CD8-positive, alpha-beta memory T cell (primary cell): ENCODE data around the gene TDRD9. TPM values are rescaled to one million over a fixed set of nuclear protein-coding genes. Genes with fewer than 3 reads are reported as not detected.

Experiments used
- CTCF ChIA-PET: fragments of 350-600 bp; sonication (Branson Sonifier 250); formaldehyde crosslinking; loops from one replicate; lab custom pipeline; 2021; ENCODE audit warnings: antibody characterized with exemption; lab: Charles Lee
- POLR2A ChIA-PET: fragments of 350-600 bp; sonication (Branson Sonifier 250); formaldehyde crosslinking; loops from one replicate; lab custom pipeline; 2021; ENCODE audit warnings: antibody characterized with exemption; lab: Charles Lee
- DNase-seq, 5 donors: peaks; one replicate each; pipeline versions ENCODE4 v3.0.0 to v3.0.0-alpha.2; 2020 to 2022; ENCODE audit warnings: mixed read lengths in 1 of 5
- H3K27ac ChIP-seq: one replicate; pipeline ENCODE4 v1.7.0; 2013; ENCODE audit warnings: low read depth, mild to moderate bottlenecking, low read length, moderate library complexity
- H3K27me3 ChIP-seq: 2 replicates; pipeline ENCODE4 v1.7.0; 2013; ENCODE audit warnings: low read length, mild to moderate bottlenecking; ENCODE audit not compliant: insufficient read depth, poor library complexity, severe bottlenecking
- H3K36me3 ChIP-seq: 2 replicates; pipeline ENCODE4 v1.7.0; 2013; ENCODE audit warnings: mild to moderate bottlenecking, low read length, moderate library complexity; ENCODE audit not compliant: insufficient read depth
- H3K4me1 ChIP-seq: 2 replicates; pipeline ENCODE4 v1.7.0; 2013; ENCODE audit warnings: mild to moderate bottlenecking, low read length, moderate library complexity; ENCODE audit not compliant: insufficient read depth
- H3K4me3 ChIP-seq: 2 replicates; pipeline ENCODE4 v1.7.0; 2013; ENCODE audit warnings: mild to moderate bottlenecking, low read length
- H3K9me3 ChIP-seq: 2 replicates; pipeline ENCODE4 v1.7.0; 2013; ENCODE audit warnings: mild to moderate bottlenecking, low read length
- H3K27ac Mint-ChIP-seq, 8 donors: one replicate each; pipeline ENCODE4 v1.8.0; 2020 to 2021; ENCODE audit warnings: mixed read lengths in 8 of 8, mild to moderate bottlenecking in 6 of 8, inconsistent platforms in 3 of 8, moderate library complexity in 3 of 8
- H3K27me3 Mint-ChIP-seq, 2 donors: one replicate each; pipeline ENCODE4 v1.8.0; 2020 to 2021; ENCODE audit warnings: mixed read lengths in 2 of 2, mild to moderate bottlenecking in 1 of 2, moderate library complexity in 1 of 2
- H3K36me3 Mint-ChIP-seq, 3 donors: one replicate each; pipeline ENCODE4 v1.8.0; 2020 to 2021; ENCODE audit warnings: mixed read lengths in 3 of 3, inconsistent platforms in 1 of 3, mild to moderate bottlenecking in 1 of 3
- H3K4me1 Mint-ChIP-seq, 3 donors: one replicate each; pipeline ENCODE4 v1.8.0; 2020 to 2021; ENCODE audit warnings: mixed read lengths in 3 of 3, inconsistent platforms in 1 of 3, mild to moderate bottlenecking in 1 of 3
- H3K4me3 Mint-ChIP-seq, 7 donors: one replicate each; pipeline ENCODE4 v1.8.0; 2020 to 2021; ENCODE audit warnings: mixed read lengths in 7 of 7, mild to moderate bottlenecking in 6 of 7, moderate library complexity in 4 of 7, inconsistent platforms in 2 of 7
- H3K9me3 Mint-ChIP-seq, 5 donors: one replicate each; pipeline ENCODE4 v1.8.0; 2020 to 2022; ENCODE audit warnings: mixed read lengths in 5 of 5, mild to moderate bottlenecking in 3 of 5, moderate library complexity in 2 of 5, inconsistent platforms in 1 of 5
- polyA plus RNA-seq: library from polyadenylated mRNA; unstranded; fragments of 300-500 nt; fragmentation: Illumina TruSeq; gene quantifications from one replicate; pipeline ENCODE4 v1.2.3, GENCODE V29; 2021
- total RNA-seq, 2 experiments: library from RNA; stranded (reverse); gene quantifications; one replicate each; pipeline ENCODE4 v1.2.3, GENCODE V29; 2021

Gene TDRD9
- total and polyA plus RNA-seq, 3 experiments from 2014 or later = 0.44 to 1.3 (median 0.46) TPM

DNA sequence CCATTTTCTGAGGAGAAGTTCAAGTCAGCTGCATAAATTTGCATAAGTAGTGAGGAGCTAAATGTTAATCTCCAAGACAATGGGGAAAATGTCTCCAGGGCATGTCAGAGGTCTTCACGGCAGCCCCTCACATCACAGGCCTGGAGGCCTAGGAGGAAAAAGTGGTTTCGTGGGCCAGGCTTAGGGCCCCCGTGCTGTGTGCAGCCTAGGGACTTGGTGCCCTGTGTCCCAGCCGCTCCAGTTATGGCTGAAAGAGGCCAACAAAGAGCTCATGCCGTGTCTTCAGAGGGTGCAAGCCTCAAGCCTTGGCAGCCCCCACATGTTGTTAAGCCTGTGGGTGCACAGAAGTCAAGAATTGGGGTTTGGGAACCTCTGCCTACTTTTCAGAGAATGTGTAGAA is 55.9 kb downstream of the TDRD9 start:
- Histone ChIP-seq H3K9me3 (no peaks in the 10 kb centered on the region), H3K36me3 (no peaks in the 10 kb centered on the region), H3K4me3 (no peak overlapping the region), H3K4me1 (no peaks in the 10 kb centered on the region), H3K27me3 (no peaks in the 10 kb centered on the region), H3K27ac (no peak overlapping the region)
- Mint-ChIP-seq H3K36me3 (peaks cover under 1 to 9% (median 1%) of the 10 kb centered on the region in 3 donors), H3K27me3 (peaks cover 15 to 27% of the 10 kb centered on the region in 2 donors), H3K9me3 (peaks cover 4 to 15% (median 5%) of the 10 kb centered on the region in 5 donors), H3K4me3 (no peak overlapping the region), H3K4me1 (no peaks in the 10 kb centered on the region), H3K27ac (no peak overlapping the region)
- no peak for DNase-seq
- ChIA-PET POLR2A (no interaction called here), CTCF (no interaction called here)

DNA sequence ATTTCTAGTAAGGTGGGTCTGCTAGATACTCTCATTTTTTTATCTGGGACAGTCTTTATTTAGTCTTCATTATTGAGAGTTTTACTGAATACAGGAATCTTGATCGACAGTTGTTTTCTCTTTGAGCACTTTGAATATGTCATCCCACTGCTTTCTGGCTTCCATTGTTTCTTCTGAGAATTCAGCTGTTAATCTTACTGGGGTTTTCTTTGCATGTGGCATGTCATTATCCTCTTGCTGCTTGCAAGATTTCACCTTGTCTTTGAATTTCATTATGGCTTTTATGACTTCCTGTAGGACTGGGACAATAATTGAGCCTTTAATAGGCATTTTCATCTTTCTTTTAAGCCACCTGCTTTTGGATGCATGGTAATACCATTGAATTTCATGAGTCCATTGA is 60.8 kb downstream of the TDRD9 start:
- CTCF ChIA-PET = interaction anchor here (1.1 kb wide), 1 partner anchor 88 kb away, joined by 3 read pairs; no protein-coding TSS in a partner anchor
- H3K9me3 Mint-ChIP-seq = peaks cover 5 to 25% (median 8%) of the 10 kb centered on the region in 5 donors
- no peak overlapping the region for H3K4me3 Mint-ChIP-seq
- Histone ChIP-seq H3K4me1 (no peaks in the 10 kb centered on the region), H3K4me3 (no peak overlapping the region), H3K9me3 (no peaks in the 10 kb centered on the region), H3K27ac (no peak overlapping the region), H3K27me3 (no peaks in the 10 kb centered on the region), H3K36me3 (no peaks in the 10 kb centered on the region)
- DNase-seq = no peak
- POLR2A ChIA-PET = no interaction called here
- H3K27me3 Mint-ChIP-seq = peaks cover 26 to 52% of the 10 kb centered on the region in 2 donors
- H3K36me3 Mint-ChIP-seq = peaks cover 2 to 12% (median 3%) of the 10 kb centered on the region in 3 donors
- no peak overlapping the region for H3K27ac Mint-ChIP-seq
- H3K4me1 Mint-ChIP-seq = no peaks in the 10 kb centered on the region

DNA sequence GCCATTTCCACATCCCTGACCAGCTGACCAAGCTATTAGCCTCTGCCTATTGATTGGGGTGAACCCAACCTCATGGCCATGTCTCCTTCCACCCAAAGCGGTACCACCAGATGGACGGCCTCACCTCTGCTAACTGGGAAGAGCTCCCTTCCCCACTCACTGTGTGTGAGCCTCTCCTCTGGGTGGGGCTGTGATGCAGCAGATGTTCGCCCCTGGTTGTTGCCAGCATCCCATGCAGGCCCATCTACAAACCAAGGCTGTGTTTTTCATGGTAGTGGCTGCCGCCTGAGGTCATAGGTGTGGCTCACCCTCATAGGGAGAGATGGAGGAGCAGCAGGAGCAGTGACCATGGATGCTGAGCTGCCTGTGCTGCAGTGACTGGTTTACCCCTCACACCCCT is 61.7 kb downstream of the TDRD9 start:
- H3K4me3 ChIP-seq = no peak overlapping the region
- no peaks in the 10 kb centered on the region for H3K27me3 ChIP-seq
- Mint-ChIP-seq H3K9me3 (peaks cover 5 to 25% (median 8%) of the 10 kb centered on the region in 5 donors), H3K36me3 (peaks cover 2 to 12% (median 3%) of the 10 kb centered on the region in 3 donors), H3K4me3 (no peak overlapping the region), H3K27me3 (peaks cover 26 to 57% of the 10 kb centered on the region in 2 donors), H3K4me1 (no peaks in the 10 kb centered on the region), H3K27ac (no peak overlapping the region)
- no peak overlapping the region for H3K27ac ChIP-seq
- DNase-seq = no peak
- H3K4me1 ChIP-seq = no peaks in the 10 kb centered on the region
- ChIA-PET POLR2A (no interaction called here), CTCF (interaction anchor here (1.1 kb wide), 1 partner anchor 89 kb away, joined by 3 read pairs; no protein-coding TSS in a partner anchor)
- H3K9me3 ChIP-seq = no peaks in the 10 kb centered on the region
- H3K36me3 ChIP-seq = no peaks in the 10 kb centered on the region

DNA sequence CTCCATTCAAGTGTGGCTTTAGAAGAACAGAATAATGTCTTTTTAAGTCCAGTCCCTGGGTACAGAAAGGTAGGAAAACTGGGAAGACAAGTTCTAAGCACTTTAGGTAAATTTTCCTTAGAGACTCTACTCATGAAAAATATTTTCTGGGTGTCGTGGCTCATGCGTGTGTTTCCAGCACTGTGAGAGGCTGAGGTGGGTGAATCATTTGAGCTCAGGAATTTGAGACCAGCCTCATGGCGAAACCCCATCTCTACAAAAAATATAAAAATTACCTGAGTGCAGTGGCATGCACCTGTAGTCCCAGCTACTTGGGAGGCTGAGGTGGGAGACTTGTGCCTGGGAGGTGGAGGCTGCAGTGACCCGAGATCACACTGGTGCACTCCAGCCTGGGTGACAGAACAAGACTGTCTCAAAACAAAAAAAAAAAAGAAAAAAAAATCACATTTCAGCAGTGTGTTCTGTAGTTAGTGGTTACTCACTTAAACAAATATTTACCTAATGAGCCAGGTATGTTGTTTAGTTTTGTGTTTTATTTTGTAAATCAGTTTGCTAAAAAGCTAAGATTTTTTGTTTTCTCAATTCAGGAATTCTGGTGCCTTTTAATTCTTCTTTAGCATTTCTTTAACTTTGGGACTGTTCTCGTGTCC is 66.4 kb downstream of the TDRD9 start:
- DNase-seq = no peak
- Histone ChIP-seq H3K36me3 (no peaks in the 10 kb centered on the region), H3K4me1 (no peaks in the 10 kb centered on the region), H3K27me3 (no peaks in the 10 kb centered on the region), H3K27ac (no peak overlapping the region), H3K4me3 (no peak overlapping the region), H3K9me3 (no peaks in the 10 kb centered on the region)
- Mint-ChIP-seq H3K4me3 (no peak overlapping the region), H3K9me3 (peaks cover 0 to 8% (median 2%) of the 10 kb centered on the region in 5 donors), H3K4me1 (no peaks in the 10 kb centered on the region), H3K27ac (no peak overlapping the region), H3K27me3 (peaks cover 15 to 36% of the 10 kb centered on the region in 2 donors), H3K36me3 (no peaks in the 10 kb centered on the region)
- ChIA-PET POLR2A (no interaction called here), CTCF (no interaction called here)

DNA sequence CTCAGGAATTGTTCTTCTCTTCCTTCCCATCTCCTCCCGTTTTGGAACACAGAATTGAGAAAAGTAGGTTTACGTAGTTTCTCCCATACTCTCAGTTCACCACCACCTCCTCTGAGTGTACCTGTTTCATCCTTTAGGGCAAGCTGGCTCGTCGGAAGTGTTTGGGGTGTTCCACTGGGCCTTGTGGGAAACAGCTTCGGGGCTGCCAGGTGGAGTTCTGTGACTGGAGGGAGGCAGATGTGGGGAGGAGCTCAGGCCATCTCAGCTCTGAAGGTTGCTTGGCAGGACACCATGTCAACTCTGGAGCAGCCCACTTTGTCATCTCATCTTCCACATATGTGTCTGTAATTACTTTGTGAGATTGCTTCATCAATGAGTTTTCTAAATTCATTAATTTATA is 67.6 kb downstream of the TDRD9 start:
- Mint-ChIP-seq H3K27me3 (peaks cover 6 to 24% of the 10 kb centered on the region in 2 donors), H3K36me3 (no peaks in the 10 kb centered on the region), H3K27ac (no peak overlapping the region), H3K9me3 (no peaks in the 10 kb centered on the region), H3K4me3 (no peak overlapping the region), H3K4me1 (no peaks in the 10 kb centered on the region)
- Histone ChIP-seq H3K4me1 (no peaks in the 10 kb centered on the region), H3K27me3 (no peaks in the 10 kb centered on the region), H3K4me3 (no peak overlapping the region), H3K27ac (no peak overlapping the region), H3K9me3 (no peaks in the 10 kb centered on the region), H3K36me3 (no peaks in the 10 kb centered on the region)
- DNase-seq = no peak
- CTCF ChIA-PET = no interaction called here
- POLR2A ChIA-PET = no interaction called here

DNA sequence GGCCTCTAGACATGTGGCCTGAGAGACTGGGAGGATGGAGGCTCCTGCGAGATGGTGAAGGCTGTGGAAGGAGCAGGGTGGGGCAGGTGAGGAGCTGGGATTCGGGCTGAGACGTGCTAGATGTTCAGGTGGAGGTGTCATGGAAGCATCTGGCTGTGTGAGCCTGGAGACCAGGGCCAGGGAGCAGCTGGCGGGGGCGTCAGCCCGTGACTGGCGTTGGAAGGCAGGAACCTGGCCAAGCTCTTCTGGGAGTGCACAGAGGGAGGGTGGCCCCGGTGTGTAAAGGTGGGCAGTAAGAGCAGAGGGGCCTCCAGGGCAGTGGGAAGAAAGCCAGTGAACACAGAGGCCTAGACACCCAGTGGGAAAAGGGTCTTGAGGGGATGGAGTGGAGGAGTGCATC is 69.1 kb downstream of the TDRD9 start:
- H3K36me3 Mint-ChIP-seq = no peaks in the 10 kb centered on the region
- Histone ChIP-seq H3K9me3 (no peaks in the 10 kb centered on the region), H3K27me3 (no peaks in the 10 kb centered on the region), H3K36me3 (no peaks in the 10 kb centered on the region), H3K4me3 (no peak overlapping the region), H3K27ac (no peak overlapping the region), H3K4me1 (no peaks in the 10 kb centered on the region)
- no peak overlapping the region for H3K27ac Mint-ChIP-seq
- peaks cover 2 to 19% of the 10 kb centered on the region in 2 donors for H3K27me3 Mint-ChIP-seq
- ChIA-PET POLR2A (no interaction called here), CTCF (no interaction called here)
- no peaks in the 10 kb centered on the region for H3K9me3 Mint-ChIP-seq
- DNase-seq = no peak
- H3K4me3 Mint-ChIP-seq = no peak overlapping the region
- no peaks in the 10 kb centered on the region for H3K4me1 Mint-ChIP-seq

DNA sequence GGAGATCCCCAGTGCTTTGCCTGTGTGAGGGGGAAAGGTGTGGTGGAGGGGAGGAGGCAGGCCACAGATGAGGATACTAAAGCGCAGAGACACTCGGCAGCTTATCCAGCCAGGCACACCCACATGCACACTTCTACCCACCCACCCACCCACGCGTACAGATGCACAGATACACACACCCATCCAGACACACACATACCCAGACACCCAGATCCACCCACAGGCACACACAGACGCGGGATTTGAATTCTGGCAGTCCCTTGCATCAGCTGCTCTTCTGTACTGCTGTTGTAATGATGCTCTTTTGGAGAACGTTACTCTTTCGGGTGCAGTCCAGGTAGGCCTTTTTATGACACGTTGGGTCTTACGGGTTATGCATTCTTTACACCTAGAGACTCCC is 69.8 kb downstream of the TDRD9 start:
- Mint-ChIP-seq H3K27me3 (peaks cover 2 to 18% of the 10 kb centered on the region in 2 donors), H3K36me3 (no peaks in the 10 kb centered on the region), H3K9me3 (no peaks in the 10 kb centered on the region), H3K4me1 (no peaks in the 10 kb centered on the region), H3K4me3 (no peak overlapping the region), H3K27ac (no peak overlapping the region)
- no peak overlapping the region for H3K27ac ChIP-seq
- POLR2A ChIA-PET = no interaction called here
- DNase-seq = no peak
- H3K4me3 ChIP-seq = no peak overlapping the region
- H3K4me1 ChIP-seq = no peaks in the 10 kb centered on the region
- no peaks in the 10 kb centered on the region for H3K9me3 ChIP-seq
- H3K36me3 ChIP-seq = no peaks in the 10 kb centered on the region
- H3K27me3 ChIP-seq = no peaks in the 10 kb centered on the region
- CTCF ChIA-PET = no interaction called here

DNA sequence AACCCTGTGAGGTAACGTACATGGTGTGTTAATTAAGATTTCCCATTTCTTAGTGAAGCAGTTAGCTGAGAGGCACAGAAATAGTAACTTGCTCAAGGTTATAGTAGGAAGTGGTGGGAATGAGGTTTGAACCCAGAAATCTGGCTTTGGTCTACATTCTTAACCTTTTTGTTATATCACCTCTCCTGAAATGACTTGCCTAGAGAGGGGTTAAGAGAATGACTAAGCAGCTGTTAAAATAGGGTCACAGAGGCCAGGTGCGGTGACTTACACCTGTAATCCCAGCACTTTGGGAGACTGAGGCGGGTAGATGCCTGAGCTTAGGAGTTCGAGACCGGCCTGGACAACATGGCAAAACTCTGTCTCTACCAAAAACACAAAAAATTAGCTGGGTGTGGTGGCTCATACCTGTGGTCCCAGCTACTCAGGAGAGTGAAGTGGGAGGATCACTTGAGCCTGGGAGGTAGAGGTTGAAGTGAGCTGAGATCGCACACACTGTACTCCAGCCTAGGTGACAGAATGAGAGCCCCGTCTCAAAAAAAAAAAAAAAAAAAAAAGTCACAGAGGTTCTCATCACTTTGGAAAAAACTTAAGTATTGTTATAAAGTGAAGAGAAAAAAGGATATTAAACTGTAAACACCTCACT is 71.7 kb downstream of the TDRD9 start:
- Mint-ChIP-seq H3K36me3 (no peaks in the 10 kb centered on the region), H3K4me1 (no peaks in the 10 kb centered on the region), H3K27ac (no peak overlapping the region), H3K4me3 (no peak overlapping the region), H3K27me3 (peaks cover 2 to 4% of the 10 kb centered on the region in 2 donors), H3K9me3 (no peaks in the 10 kb centered on the region)
- H3K27me3 ChIP-seq = no peaks in the 10 kb centered on the region
- no peak for DNase-seq
- no peaks in the 10 kb centered on the region for H3K36me3 ChIP-seq
- CTCF ChIA-PET = interaction anchor here (1.1 kb wide), 1 partner anchor 194 kb away, joined by 3 read pairs; no protein-coding TSS in a partner anchor
- no peak overlapping the region for H3K4me3 ChIP-seq
- H3K9me3 ChIP-seq = no peaks in the 10 kb centered on the region
- POLR2A ChIA-PET = no interaction called here
- H3K4me1 ChIP-seq = no peaks in the 10 kb centered on the region
- no peak overlapping the region for H3K27ac ChIP-seq
